HCT116 (cell line): Measurements from ENCODE around the gene ATF2. TPM values are rescaled to one million over a fixed set of nuclear protein-coding genes. Genes with fewer than 3 reads are reported as not detected.

Experiments used
- ATAC-seq: fragments of 200-7000 bp; cut with Tn5 transposase; 2 replicates; pipeline ENCODE4 v1.9.1; 2020; ENCODE audit warnings: mild to moderate bottlenecking, moderate library complexity
- BruUV-seq: library from RNA; stranded (reverse); fragments of 400-500 nt; replicated peaks from 2 replicates; lab custom pipeline; 2021; lab: Mats Ljungman, UMichigan
- CTCF ChIA-PET: fragments of 300-600 bp; sonication (Branson Sonifier 250); formaldehyde crosslinking; loops from one replicate; lab custom pipeline; 2021; ENCODE audit warnings: antibody characterized with exemption; lab: Charles Lee
- POLR2A ChIA-PET: fragments of 300-600, 350-600 bp; sonication (Branson Sonifier 250); formaldehyde crosslinking; loops from one replicate; lab custom pipeline; 2021; ENCODE audit warnings: antibody characterized with exemption; lab: Charles Lee
- RAD21 ChIA-PET, 2 experiments: fragments of 300-600 bp; sonication (Branson Sonifier 250); formaldehyde crosslinking; loops; one replicate each; lab custom pipeline; 2023; ENCODE audit warnings: low total read pairs in 2 of 2; ENCODE audit not compliant: uncharacterized antibody in 2 of 2, unreplicated experiment in 2 of 2, low non-redundant PET in 1 of 2; lab: Charles Lee
- DNase-seq: peaks from one replicate; pipeline ENCODE4 v3.0.0-alpha.2; 2010; ENCODE audit warnings: low read depth, low spot score
- H2AFZ ChIP-seq: fragments of 200-600 bp; shearing (Covaris generic), sonication (generic); 2 replicates; pipeline ENCODE4 v1.6.1; 2017; ENCODE audit warnings: low read depth, mixed run types, mixed read lengths, antibody characterized with exemption, low read length; ENCODE audit not compliant: poor library complexity, severe bottlenecking
- H3K27ac ChIP-seq: 2 replicates; pipeline ENCODE4 v1.5.1; 2012; ENCODE audit warnings: low read depth, low read length
- H3K27me3 ChIP-seq: fragments of 200-600 bp; sonication (generic); 2 replicates; pipeline ENCODE4 v1.6.1; 2016; ENCODE audit warnings: mixed run types, low read length, mixed read lengths; ENCODE audit not compliant: insufficient read depth
- H3K36me3 ChIP-seq, 2 experiments: fragments of 200-500 bp in 1 of 2; fragments of 200-600 bp in 1 of 2; sonication (Bioruptor generic) in 1 of 2; sonication (generic) in 1 of 2; 2 replicates each; pipeline versions ENCODE4 v1.5.1 to v1.6.1; 2014 to 2016; ENCODE audit warnings: low read length in 2 of 2, inconsistent platforms in 1 of 2, mixed read lengths in 1 of 2, mixed run types in 1 of 2; ENCODE audit not compliant: insufficient read depth in 2 of 2, control insufficient read depth in 1 of 2
- H3K4me1 ChIP-seq, 2 experiments: fragments of 200-600 bp in 1 of 2; sonication (generic) in 1 of 2; 2 replicates each; pipeline versions ENCODE4 v1.5.1 to v1.6.1; 2012 to 2017; ENCODE audit warnings: low read length in 2 of 2, inconsistent platforms in 1 of 2, mild to moderate bottlenecking in 1 of 2, mixed read lengths in 1 of 2, mixed run types in 1 of 2, moderate library complexity in 1 of 2; ENCODE audit not compliant: insufficient read depth in 2 of 2, control insufficient read depth in 1 of 2
- H3K4me2 ChIP-seq: fragments of 200-600 bp; sonication (generic); 2 replicates; pipeline ENCODE4 v1.6.1; 2017; ENCODE audit warnings: mixed run types, low read length, mixed read lengths
- H3K4me3 ChIP-seq, 2 experiments: fragments of 200-600 bp in 1 of 2; sonication (generic) in 1 of 2; replicated peaks in 1 of 2; 2 replicates each; pipeline ENCODE4 v1.5.1; 2011 to 2016; ENCODE audit warnings: low read length in 2 of 2, control low read depth in 1 of 2, low read depth in 1 of 2, mild to moderate bottlenecking in 1 of 2, mixed read lengths in 1 of 2, mixed run types in 1 of 2
- H3K79me2 ChIP-seq: fragments of 200-600 bp; sonication (generic); 2 replicates; pipeline ENCODE4 v1.6.1; 2017; ENCODE audit warnings: mild to moderate bottlenecking, mixed run types, low read length, moderate library complexity, mixed read lengths; ENCODE audit not compliant: insufficient read depth
- H3K9ac ChIP-seq: fragments of 200-600 bp; sonication (generic); 2 replicates; pipeline ENCODE4 v1.6.1; 2016; ENCODE audit warnings: low read length, mixed read lengths
- H3K9me2 ChIP-seq: fragments of 200-600 bp; sonication (generic), shearing (Covaris generic); 2 replicates; pipeline ENCODE4 v1.6.1; 2017; ENCODE audit warnings: mixed run types, mild to moderate bottlenecking, moderate library complexity; ENCODE audit not compliant: insufficient read depth
- H3K9me3 ChIP-seq, 2 experiments: fragments of 200-500 bp in 1 of 2; fragments of 200-600 bp in 1 of 2; sonication (Bioruptor generic) in 1 of 2; sonication (generic) in 1 of 2; 2 replicates each; pipeline ENCODE4 v1.6.1; 2014 to 2017; ENCODE audit warnings: low read length in 2 of 2, mixed read lengths in 2 of 2, inconsistent platforms in 1 of 2, low read depth in 1 of 2, mild to moderate bottlenecking in 1 of 2, mixed run types in 1 of 2, moderate library complexity in 1 of 2; ENCODE audit not compliant: control insufficient read depth in 1 of 2, insufficient read depth in 1 of 2
- H4K20me1 ChIP-seq: fragments of 200-600 bp; sonication (generic), shearing (Covaris generic); 2 replicates; pipeline ENCODE4 v1.6.1; 2017; ENCODE audit warnings: mixed run types, mild to moderate bottlenecking, moderate library complexity; ENCODE audit not compliant: insufficient read depth
- EGR1 ChIP-seq: IDR thresholded peaks from 2 replicates; pipeline ENCODE4 v1.6.1; 2012; ENCODE audit warnings: low read depth
- EZH2 ChIP-seq: fragments of 200-600 bp; sonication (generic); IDR thresholded peaks from 2 replicates; pipeline ENCODE4 v1.6.1; 2017; ENCODE audit warnings: antibody characterized with exemption, mixed run types
- FOSL1 ChIP-seq: IDR thresholded peaks from 2 replicates; pipeline ENCODE4 v1.6.1; 2012; ENCODE audit warnings: low read depth
- JUND ChIP-seq: IDR thresholded peaks from 2 replicates; pipeline ENCODE4 v1.6.1; 2012
- intact Hi-C: fragments of 100-400 bp; cut with micrococcal nuclease; formaldehyde crosslinking; loops from 2 replicates; pipeline ENCODE4 v1.10.0; 2022
- total RNA-seq: library from RNA; stranded (reverse); gene quantifications from one replicate; pipeline ENCODE4 v1.2.1, GENCODE V29; 2021; ENCODE audit not compliant: unreplicated experiment
- TF ChIP-seq, protein P1 (sequence below): IDR thresholded peaks from 2 replicates; pipeline ENCODE4 v1.6.1; 2011; ENCODE audit warnings: mild to moderate bottlenecking, low read length, moderate library complexity; ENCODE audit not compliant: insufficient replicate concordance; ENCODE audit errors: extremely low read depth
- TF ChIP-seq, protein P2 (sequence below): IDR thresholded peaks from 2 replicates; pipeline ENCODE4 v1.6.1; 2012

ATF2 gene
- total RNA-seq, 1 experiment from 2014 or later = 29.6 TPM

DNA sequence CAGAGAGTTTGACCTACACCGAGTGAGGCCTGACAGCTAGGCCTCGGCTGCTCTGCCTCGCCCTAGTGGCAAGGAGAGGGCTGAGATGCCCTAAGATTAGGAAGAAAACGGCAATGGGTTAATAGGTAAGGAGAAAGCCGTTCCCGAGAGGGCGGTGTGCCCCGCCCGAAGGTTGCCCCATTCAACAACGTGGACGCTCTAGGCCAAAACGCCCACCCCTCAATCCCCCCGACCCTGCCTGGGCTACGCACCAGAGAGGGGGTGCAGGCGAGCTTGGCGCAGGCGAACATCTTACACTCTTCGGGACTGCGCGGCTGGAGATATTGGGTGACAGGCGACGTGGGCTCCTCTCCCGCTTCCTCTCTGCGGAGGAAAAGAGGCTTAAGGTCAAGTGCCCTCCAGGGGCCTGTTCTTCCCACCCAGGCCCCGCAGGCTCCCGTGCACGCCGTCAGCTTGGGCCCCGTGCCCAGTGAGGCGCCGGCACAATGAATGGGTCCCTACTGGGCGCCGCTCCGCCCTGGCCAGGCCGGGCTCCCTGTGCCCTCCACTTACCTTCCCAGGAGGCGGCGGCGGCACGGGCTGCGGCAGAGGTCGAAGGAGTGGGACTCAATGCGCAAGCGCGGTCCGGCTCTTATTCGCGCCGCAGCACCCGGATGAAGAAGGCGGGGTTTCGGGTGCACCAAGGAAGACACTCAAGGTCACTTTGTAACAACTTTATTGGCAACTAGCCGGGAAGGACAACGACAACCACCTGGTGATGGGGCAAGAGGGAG is 13.3 kb upstream of the ATF2 start, which contains the start of gene ATP5MC3 (continued):
- TF ChIP-seq, protein P1, sequence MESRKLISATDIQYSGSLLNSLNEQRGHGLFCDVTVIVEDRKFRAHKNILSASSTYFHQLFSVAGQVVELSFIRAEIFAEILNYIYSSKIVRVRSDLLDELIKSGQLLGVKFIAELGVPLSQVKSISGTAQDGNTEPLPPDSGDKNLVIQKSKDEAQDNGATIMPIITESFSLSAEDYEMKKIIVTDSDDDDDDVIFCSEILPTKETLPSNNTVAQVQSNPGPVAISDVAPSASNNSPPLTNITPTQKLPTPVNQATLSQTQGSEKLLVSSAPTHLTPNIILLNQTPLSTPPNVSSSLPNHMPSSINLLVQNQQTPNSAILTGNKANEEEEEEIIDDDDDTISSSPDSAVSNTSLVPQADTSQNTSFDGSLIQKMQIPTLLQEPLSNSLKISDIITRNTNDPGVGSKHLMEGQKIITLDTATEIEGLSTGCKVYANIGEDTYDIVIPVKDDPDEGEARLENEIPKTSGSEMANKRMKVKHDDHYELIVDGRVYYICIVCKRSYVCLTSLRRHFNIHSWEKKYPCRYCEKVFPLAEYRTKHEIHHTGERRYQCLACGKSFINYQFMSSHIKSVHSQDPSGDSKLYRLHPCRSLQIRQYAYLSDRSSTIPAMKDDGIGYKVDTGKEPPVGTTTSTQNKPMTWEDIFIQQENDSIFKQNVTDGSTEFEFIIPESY = peak; percentile 51
- TF ChIP-seq FOSL1 (no peak), JUND (no peak; the same call in 1 of the 2 replicates), EZH2 (no peak)

DNA sequence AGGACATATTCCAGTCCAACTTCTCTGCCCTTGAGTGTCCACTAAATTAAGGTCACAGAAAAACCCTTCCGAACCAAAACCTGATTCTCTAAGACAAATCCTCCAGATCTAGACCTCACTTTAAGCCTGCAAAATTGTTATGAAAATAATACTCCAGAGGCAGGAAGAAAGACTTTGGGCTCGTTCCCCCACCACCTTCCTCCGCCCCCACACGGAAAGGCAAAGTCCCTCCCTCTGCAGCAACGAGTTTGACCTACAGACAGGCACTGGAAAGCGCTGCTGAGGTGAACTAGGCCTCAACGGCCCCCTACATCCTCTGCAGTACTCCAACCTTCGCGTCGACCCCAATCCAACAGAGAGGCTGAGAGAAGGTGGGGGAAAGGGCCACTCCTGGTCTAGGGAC is 12.7 kb upstream of the ATF2 start:
- no peaks in the 10 kb centered on the region for H3K27me3 ChIP-seq
- intact Hi-C loops = no loop called here
- peaks cover 22% of the 10 kb centered on the region; the same call in 1 of the 2 replicates for H4K20me1 ChIP-seq
- H3K27ac ChIP-seq = peak overlapping the region; percentile 71
- H3K79me2 ChIP-seq = peaks cover 56% of the 10 kb centered on the region
- no TSS peak for BruUV-seq
- H3K4me2 ChIP-seq = peak overlapping the region; percentile 83
- POLR2A ChIA-PET = no interaction called here
- peak; percentile 83 for TF ChIP-seq EGR1
- TF ChIP-seq, protein P2, sequence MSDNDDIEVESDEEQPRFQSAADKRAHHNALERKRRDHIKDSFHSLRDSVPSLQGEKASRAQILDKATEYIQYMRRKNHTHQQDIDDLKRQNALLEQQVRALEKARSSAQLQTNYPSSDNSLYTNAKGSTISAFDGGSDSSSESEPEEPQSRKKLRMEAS = no peak
- DNase-seq (no peak), ATAC-seq (peak; percentile 70)
- H2AFZ ChIP-seq = no peak overlapping the region
- peaks cover 37 to 44% of the 10 kb centered on the region in 2 experiments for H3K36me3 ChIP-seq
- H3K9ac ChIP-seq = peak overlapping the region; percentile 93
- CTCF ChIA-PET = no interaction called here
- peaks cover 4 to 13% of the 10 kb centered on the region in 2 experiments; a peak in 3 of 4 replicates for H3K4me1 ChIP-seq
- H3K9me3 ChIP-seq = no peaks in the 10 kb centered on the region
- no peaks in the 10 kb centered on the region for H3K9me2 ChIP-seq
- RAD21 ChIA-PET = no interaction called here
- H3K4me3 ChIP-seq = peak overlapping the region; percentile 81 to 95
